ENCODE measurements around the gene AGAP1. TPM values are rescaled to one million over a fixed set of nuclear protein-coding genes. Genes with fewer than 3 reads are reported as not detected.

AGAP1 gene
- total and polyA plus RNA-seq, 2 donors from 2014 or later: 8.1 to 44.5 TPM

GRCh38 chr2:235811446-235812184 lies 317.8 kb downstream of the AGAP1 start:
- TF ChIP-seq CTCF (IDR thresholded peaks at IDR 0.05; ENCODE audit: borderline replicate concordance, extremely low read depth, insufficient read depth): no peak
- Histone ChIP-seq H3K9me3 (ENCODE audit: control insufficient read depth in 2 of 3, insufficient read depth in 1 of 3, low read length in 3 of 3) (no peaks in the 10 kb centered on the region), H3K27ac (ENCODE audit: low read depth in 2 of 2, low read length in 2 of 2) (no peak overlapping the region), H3K36me3 (ENCODE audit: control insufficient read depth in 2 of 3, insufficient read depth in 3 of 3, low read length in 3 of 3) (peaks cover 0 to 24% (median 9%) of the 10 kb centered on the region in 3 donors), H3K4me1 (ENCODE audit: control insufficient read depth in 2 of 3, insufficient read depth in 2 of 3, low read depth in 1 of 3, low read length in 3 of 3) (no peaks in the 10 kb centered on the region), H3K27me3 (ENCODE audit: control insufficient read depth, insufficient read depth, low read length) (no peaks in the 10 kb centered on the region), H3K4me3 (ENCODE audit: low read length in 3 of 3) (no peak overlapping the region), H3K9ac (ENCODE audit: low read length in 3 of 3) (no peak overlapping the region)
- FAIRE-seq (no peak), DNase-seq (no peak)
- intact Hi-C loops (cut with DNase I): no loop called here

- intact Hi-C loops (cut with DNase I): no loop called here
- H3K27ac ChIP-seq (ENCODE audit: low read depth in 2 of 2, low read length in 2 of 2): no peak overlapping the region
- no peaks in the 10 kb centered on the region for H3K9me3 ChIP-seq (ENCODE audit: control insufficient read depth in 2 of 3, insufficient read depth in 1 of 3, low read length in 3 of 3)
- no peak overlapping the region for H3K9ac ChIP-seq (ENCODE audit: low read length in 3 of 3)
- H3K4me3 ChIP-seq (ENCODE audit: low read length in 3 of 3): no peak overlapping the region
- no peaks in the 10 kb centered on the region for H3K27me3 ChIP-seq (ENCODE audit: control insufficient read depth, insufficient read depth, low read length)
- FAIRE-seq (no peak), DNase-seq (peak in 2 of 5 donors; percentile 10 to 24)
- no peak for TF ChIP-seq CTCF (IDR thresholded peaks at IDR 0.05; ENCODE audit: borderline replicate concordance, extremely low read depth, insufficient read depth)
- H3K4me1 ChIP-seq (ENCODE audit: control insufficient read depth in 2 of 3, insufficient read depth in 2 of 3, low read depth in 1 of 3, low read length in 3 of 3): no peaks in the 10 kb centered on the region
- peaks cover 0 to 23% (median 6%) of the 10 kb centered on the region in 3 donors for H3K36me3 ChIP-seq (ENCODE audit: control insufficient read depth in 2 of 3, insufficient read depth in 3 of 3, low read length in 3 of 3)
Measured at GRCh38 chr2:235812185-235812665, 318.4 kb downstream of the AGAP1 start.

GRCh38 chr2:235813398-235813797 lies 319.6 kb downstream of the AGAP1 start:
- Histone ChIP-seq H3K4me1 (ENCODE audit: control insufficient read depth in 2 of 3, insufficient read depth in 2 of 3, low read depth in 1 of 3, low read length in 3 of 3) (no peaks in the 10 kb centered on the region), H3K36me3 (ENCODE audit: control insufficient read depth in 2 of 3, insufficient read depth in 3 of 3, low read length in 3 of 3) (peaks cover 0 to 11% (median 6%) of the 10 kb centered on the region in 3 donors), H3K9me3 (ENCODE audit: control insufficient read depth in 2 of 3, insufficient read depth in 1 of 3, low read length in 3 of 3) (no peaks in the 10 kb centered on the region), H3K9ac (ENCODE audit: low read length in 3 of 3) (no peak overlapping the region), H3K4me3 (ENCODE audit: low read length in 3 of 3) (no peak overlapping the region), H3K27ac (ENCODE audit: low read depth in 2 of 2, low read length in 2 of 2) (no peak overlapping the region), H3K27me3 (ENCODE audit: control insufficient read depth, insufficient read depth, low read length) (no peaks in the 10 kb centered on the region)
- DNase-seq (no peak), FAIRE-seq (no peak)
- intact Hi-C loops (cut with DNase I): no loop called here
- TF ChIP-seq CTCF (IDR thresholded peaks at IDR 0.05; ENCODE audit: borderline replicate concordance, extremely low read depth, insufficient read depth): no peak

All from kidney (tissue), 14 donors.